Breast epithelium (tissue), 3 donors: ENCODE data around the gene SYNGR1.

Experiments used
- POLR2A ChIP-seq: fragments of 450-650 bp; IDR thresholded peaks from one replicate; pipeline ENCODE4 v1.6.1; 2016; ENCODE audit warnings: antibody characterized with exemption, mild to moderate bottlenecking, moderate library complexity
- POLR2AphosphoS5 ChIP-seq, 3 donors: sonication (generic); formaldehyde crosslinking; IDR thresholded peaks; one replicate each; pipeline ENCODE4 v1.6.1; 2017; ENCODE audit warnings: antibody characterized with exemption in 3 of 3
- TF ChIP-seq, protein P1 (sequence below), 3 donors: fragments of 450-650 bp; IDR thresholded peaks; one replicate each; pipeline ENCODE4 v1.5.1; 2016 to 2017; ENCODE audit warnings: antibody characterized with exemption in 3 of 3, mild to moderate bottlenecking in 3 of 3, moderate library complexity in 3 of 3

DNA sequence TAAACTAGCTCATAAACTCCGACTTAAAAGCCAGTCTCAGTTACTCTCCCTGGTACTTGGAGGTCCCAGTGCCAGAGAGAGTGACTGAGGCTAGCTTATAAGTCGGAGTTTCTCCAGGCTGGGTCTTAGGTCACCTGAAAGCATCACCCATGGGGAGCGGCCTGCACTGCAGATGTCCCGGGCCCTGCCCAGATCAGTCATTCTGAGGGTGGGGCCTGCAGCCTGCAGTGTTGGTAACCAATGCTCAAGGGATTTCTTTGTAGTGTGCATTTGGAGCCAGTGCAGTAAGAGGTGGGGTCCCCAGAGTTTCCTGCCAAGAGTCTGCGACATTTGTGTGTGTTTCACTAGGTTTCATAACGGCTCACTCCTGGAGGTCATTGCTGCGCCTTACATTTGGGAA lies 64.6 kb downstream of the SYNGR1 start:
- TF ChIP-seq, protein P1, sequence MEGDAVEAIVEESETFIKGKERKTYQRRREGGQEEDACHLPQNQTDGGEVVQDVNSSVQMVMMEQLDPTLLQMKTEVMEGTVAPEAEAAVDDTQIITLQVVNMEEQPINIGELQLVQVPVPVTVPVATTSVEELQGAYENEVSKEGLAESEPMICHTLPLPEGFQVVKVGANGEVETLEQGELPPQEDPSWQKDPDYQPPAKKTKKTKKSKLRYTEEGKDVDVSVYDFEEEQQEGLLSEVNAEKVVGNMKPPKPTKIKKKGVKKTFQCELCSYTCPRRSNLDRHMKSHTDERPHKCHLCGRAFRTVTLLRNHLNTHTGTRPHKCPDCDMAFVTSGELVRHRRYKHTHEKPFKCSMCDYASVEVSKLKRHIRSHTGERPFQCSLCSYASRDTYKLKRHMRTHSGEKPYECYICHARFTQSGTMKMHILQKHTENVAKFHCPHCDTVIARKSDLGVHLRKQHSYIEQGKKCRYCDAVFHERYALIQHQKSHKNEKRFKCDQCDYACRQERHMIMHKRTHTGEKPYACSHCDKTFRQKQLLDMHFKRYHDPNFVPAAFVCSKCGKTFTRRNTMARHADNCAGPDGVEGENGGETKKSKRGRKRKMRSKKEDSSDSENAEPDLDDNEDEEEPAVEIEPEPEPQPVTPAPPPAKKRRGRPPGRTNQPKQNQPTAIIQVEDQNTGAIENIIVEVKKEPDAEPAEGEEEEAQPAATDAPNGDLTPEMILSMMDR (IDR thresholded peaks at IDR 0.05) = no peak
- no peak for TF ChIP-seq POLR2A
- TF ChIP-seq POLR2AphosphoS5 (IDR thresholded peaks at IDR 0.05) = no peak
